ENCODE results near the gene ELF4.

The ELF4 gene

GRCh38 chrX:130111220-130112154, 1.2 kb upstream of the ELF4 start:
- DNase-seq = no peak

- DNase-seq = no peak
These were observed 593 bp downstream of the ELF4 start for GRCh38 chrX:130109429-130110378.

GRCh38 chrX:130108647-130109428, 1.5 kb downstream of the ELF4 start:
- DNase-seq = no peak

- no peak for DNase-seq
These were observed 4.2 kb downstream of the ELF4 start for GRCh38 chrX:130106071-130106470.

- DNase-seq = no peak
These were observed 5.1 kb downstream of the ELF4 start for GRCh38 chrX:130105244-130105643.

- DNase-seq = no peak
These were observed 6.7 kb downstream of the ELF4 start for GRCh38 chrX:130103605-130104004.

- DNase-seq = no peak
These were observed 10.1 kb downstream of the ELF4 start for GRCh38 chrX:130100180-130100579.

- DNase-seq = no peak
These were observed 12.1 kb downstream of the ELF4 start for GRCh38 chrX:130098210-130098552.

GRCh38 chrX:130097507-130098209, 12.6 kb downstream of the ELF4 start:
- no peak for DNase-seq

- DNase-seq = no peak
These were observed 14.9 kb downstream of the ELF4 start for GRCh38 chrX:130095249-130096030.

- no peak for DNase-seq
These were observed 15.6 kb downstream of the ELF4 start for GRCh38 chrX:130094696-130095095.

- DNase-seq = no peak
These were observed 17.0 kb downstream of the ELF4 start for GRCh38 chrX:130093271-130093670.

- DNase-seq = peak; percentile 66
These were observed 18.2 kb downstream of the ELF4 start for GRCh38 chrX:130091980-130092522.

GRCh38 chrX:130090364-130090763, 19.9 kb downstream of the ELF4 start:
- no peak for DNase-seq

- peak; percentile 39 for DNase-seq
These were observed 23.7 kb downstream of the ELF4 start for GRCh38 chrX:130086447-130087206.

GRCh38 chrX:130085551-130086446, 24.5 kb downstream of the ELF4 start:
- DNase-seq = no peak

GRCh38 chrX:130084631-130085237, 25.6 kb downstream of the ELF4 start:
- DNase-seq = no peak

GRCh38 chrX:130083656-130084382, 26.5 kb downstream of the ELF4 start:
- no peak for DNase-seq
